HG02571 (cell line): ENCODE measurements around the gene FGL2.
"Not testable (repeated sequence)": the region's sequence is repeated elsewhere in the genome, so short reads cannot be mapped to it uniquely, and the experiment has no call there.

Experiments
- ATAC-seq: cut with Tn5 transposase; IDR thresholded peaks from one replicate; pipeline ENCODE4 v1.9.1; 2021; ENCODE audit warnings: mild to moderate bottlenecking, moderate library complexity; ENCODE audit not compliant: unreplicated experiment

Gene FGL2, protein sequence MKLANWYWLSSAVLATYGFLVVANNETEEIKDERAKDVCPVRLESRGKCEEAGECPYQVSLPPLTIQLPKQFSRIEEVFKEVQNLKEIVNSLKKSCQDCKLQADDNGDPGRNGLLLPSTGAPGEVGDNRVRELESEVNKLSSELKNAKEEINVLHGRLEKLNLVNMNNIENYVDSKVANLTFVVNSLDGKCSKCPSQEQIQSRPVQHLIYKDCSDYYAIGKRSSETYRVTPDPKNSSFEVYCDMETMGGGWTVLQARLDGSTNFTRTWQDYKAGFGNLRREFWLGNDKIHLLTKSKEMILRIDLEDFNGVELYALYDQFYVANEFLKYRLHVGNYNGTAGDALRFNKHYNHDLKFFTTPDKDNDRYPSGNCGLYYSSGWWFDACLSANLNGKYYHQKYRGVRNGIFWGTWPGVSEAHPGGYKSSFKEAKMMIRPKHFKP

DNA sequence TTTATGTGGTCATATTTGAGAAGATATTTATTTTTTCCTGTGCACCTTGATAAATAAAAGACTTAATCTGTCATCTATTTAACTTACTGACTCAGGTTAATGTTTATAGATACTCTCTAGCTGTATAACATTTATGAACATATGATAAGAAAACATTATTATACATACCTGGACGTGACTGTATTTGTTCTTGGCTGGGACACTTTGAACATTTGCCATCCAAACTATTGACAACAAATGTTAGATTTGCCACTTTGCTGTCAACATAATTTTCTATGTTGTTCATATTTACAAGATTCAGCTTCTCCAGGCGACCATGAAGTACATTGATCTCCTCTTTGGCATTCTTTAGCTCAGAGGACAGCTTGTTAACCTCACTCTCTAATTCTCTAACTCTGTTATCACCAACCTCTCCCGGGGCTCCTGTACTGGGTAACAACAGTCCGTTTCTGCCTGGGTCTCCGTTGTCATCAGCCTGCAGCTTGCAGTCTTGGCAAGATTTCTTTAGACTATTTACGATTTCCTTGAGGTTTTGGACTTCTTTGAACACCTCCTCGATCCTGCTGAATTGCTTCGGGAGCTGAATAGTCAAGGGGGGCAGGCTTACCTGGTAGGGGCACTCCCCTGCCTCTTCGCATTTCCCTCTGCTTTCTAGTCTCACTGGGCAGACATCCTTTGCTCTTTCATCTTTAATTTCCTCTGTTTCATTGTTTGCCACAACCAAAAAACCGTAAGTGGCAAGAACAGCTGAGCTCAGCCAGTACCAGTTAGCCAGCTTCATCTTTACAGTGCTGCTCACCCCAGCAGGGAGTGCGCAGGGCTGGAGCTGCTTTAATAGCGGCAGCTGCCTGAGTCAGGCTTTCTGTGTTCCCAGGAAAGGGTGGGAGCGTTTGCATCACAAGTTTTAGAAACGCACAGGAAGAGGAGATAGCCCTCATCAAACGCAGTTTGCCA is at the start of gene FGL2:
Gene FGL2 (minus strand): TSS at position 807 of the 954 bp plus-strand sequence. CDS start 26 bp downstream, at position 781.
- no peak for ATAC-seq

- ATAC-seq: no peak
Measured at GRCh38 chr7:77248154-77248553, 48.5 kb upstream of the FGL2 start.

- peak; percentile 63 for ATAC-seq
Measured at GRCh38 chr7:77247206-77247850, 47.7 kb upstream of the FGL2 start.

DNA sequence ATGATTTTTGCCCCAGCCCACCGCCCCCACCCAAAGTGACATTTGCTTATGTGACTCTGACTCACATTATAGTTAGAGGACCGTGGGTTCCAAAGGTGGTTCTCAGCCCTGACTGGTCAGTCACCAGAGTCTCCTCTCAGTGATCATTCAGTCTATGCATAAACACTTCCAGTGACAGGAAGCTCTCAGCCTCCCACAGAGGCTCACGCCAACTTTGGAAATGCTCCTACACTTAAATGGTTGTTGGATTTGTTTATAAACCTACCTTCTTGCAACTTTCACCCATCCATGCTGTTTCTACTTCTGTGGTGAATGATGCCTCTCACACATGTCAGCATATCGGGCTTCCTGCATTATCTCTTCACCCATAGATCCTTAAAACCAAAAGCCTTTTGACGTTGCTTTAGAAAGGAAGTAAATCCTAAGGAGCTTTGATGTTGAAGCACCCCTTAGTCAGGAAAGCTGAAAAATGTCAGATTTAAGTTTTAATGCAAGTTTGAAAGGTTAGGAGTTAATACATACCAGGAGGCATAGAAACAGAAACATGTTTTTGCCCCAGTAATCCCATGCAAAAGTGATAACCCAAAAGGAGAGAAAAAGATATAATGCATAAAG is 46.5 kb upstream of the FGL2 start:
- ATAC-seq: no peak

GRCh38 chr7:77245015-77245755 is 45.6 kb upstream of the FGL2 start:
- no peak for ATAC-seq

DNA sequence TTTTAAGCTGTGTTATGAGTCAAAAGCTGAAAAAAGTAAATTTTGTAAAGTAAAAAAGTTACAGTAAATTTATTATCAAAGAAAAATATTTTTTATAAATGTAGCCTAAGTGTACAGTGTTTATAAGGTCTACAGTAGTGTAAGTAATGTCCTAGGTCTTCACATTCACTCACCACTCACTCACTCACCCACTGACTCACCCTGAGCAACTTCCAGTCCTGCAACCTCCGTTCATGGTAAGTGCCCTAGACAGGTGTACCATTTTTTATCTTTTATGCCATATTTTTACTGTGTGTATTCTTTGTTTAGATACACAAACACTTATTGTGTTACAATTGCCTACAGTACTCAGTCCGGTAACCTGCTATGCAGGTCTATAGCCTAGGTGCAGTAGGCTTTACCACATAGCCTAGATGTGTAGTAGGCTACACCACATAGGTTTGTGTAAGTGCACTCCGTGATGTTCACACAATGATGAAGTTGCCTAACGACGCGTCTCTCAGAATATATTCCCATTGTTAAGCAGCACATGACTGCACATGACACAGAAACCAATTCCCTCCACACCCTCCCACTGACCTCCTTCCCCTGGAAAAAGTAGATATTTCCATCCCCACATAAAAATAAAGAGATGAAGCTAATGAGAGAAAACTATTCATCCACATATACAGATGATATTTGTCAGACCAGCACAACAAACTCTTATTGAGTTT is 44.8 kb upstream of the FGL2 start:
- no peak for ATAC-seq

- no peak for ATAC-seq
Measured at GRCh38 chr7:77242554-77242953, 42.9 kb upstream of the FGL2 start.

GRCh38 chr7:77242068-77242467 is 42.4 kb upstream of the FGL2 start:
- no peak for ATAC-seq

GRCh38 chr7:77239471-77239870 is 39.9 kb upstream of the FGL2 start:
- ATAC-seq: no peak

DNA sequence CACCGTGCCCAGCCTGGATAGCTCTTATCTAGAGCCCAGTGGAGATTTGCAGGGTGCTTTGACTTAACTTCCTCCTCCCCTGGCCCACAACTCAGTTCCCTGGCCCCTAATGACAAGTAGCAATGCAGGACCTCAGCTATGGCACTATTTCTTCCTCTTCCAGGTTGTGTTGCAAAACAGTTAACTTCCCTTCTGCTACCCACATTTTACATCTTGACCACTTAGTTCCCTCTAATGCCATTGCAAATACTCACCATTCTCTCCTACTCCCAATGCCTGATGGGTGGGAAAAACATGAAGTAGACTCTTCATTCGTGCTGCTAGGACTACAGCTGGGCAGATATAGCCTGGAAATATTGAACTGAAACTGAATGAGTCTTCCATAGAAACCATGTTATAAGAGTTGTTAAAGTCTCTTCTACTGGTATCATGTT is 39.1 kb upstream of the FGL2 start:
- ATAC-seq: no peak

DNA sequence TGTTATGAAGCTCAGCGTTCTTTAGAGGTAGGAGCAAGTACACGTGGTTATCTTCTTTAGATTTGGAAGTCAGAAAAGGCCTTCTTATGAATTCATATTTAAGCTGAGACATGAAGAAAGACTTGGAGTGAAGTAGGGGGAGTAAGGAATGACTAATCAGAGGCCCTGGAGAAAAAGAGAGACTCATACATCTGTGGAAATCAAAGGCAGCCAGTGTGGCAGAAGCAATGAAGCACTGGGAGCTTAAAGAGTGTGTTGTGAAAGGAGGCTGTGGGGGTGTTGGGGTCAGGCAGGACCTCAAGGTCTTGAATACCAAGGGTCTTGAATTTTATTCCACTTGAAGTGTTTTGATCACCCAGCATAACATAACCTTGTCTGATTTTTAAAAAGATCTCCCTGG is 35.7 kb upstream of the FGL2 start:
- ATAC-seq: no peak

DNA sequence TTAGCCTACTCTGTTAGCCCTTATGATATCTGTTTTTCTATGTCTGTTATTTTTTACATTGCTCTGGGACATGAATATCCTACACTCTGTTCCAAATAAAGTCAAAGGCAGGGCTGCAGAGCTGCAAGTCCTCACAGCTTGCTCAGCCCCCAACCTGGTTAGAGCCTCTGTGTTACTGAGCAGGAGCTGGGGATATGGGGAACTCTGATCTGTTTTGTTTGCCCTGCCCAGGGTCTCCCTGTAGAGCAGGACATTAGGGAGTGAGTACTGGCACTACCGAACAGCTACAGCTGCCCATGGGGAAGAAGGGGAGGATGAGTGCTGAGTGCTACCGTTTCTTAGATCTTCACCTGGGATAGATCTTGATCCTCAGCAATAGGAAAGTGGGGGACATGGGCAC is 32.8 kb upstream of the FGL2 start:
- ATAC-seq: no peak

DNA sequence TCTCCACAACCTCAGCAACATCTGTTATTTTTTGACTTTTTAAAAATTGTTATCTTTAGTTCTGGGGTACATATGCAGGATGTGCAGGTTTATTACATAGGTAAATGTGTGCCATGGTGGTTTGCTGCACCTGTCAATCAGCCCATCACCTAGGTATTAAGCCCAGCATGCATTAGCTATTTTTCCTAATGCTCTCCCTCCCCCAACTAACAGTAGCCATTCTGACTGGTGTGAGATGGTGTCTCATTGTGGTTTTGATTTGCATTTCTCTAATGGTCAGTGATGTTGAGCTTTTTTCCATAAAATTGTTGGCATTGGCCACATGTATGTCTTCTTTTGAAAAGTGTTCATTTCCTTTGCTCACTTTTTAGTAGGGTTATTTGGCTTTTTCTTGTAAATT is 29.2 kb upstream of the FGL2 start:
- not testable (repeated sequence) for ATAC-seq

DNA sequence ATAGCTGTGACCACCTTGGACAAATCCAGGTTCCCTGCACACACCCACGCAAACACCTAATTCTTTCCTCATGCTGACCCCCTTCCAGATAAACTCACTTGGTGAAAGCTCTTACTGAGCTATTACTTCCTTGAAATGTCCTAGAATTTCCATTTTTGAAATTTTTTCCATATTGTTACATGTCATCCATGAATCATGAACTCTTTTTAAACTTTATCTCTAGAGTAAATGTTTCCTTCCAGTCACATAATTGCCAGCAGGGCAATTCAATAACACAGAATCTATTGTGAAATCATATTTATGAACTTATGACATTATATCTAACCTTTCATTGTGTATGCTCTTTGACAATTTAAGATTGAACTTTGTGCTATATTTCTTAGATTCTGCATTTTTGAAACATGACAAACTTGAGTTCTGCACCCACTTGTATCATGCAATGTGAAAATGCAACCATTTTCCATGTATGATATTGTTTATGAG is 26.8 kb upstream of the FGL2 start:
- ATAC-seq: no peak

GRCh38 chr7:77223261-77223660 is 23.6 kb upstream of the FGL2 start:
- no peak for ATAC-seq

DNA sequence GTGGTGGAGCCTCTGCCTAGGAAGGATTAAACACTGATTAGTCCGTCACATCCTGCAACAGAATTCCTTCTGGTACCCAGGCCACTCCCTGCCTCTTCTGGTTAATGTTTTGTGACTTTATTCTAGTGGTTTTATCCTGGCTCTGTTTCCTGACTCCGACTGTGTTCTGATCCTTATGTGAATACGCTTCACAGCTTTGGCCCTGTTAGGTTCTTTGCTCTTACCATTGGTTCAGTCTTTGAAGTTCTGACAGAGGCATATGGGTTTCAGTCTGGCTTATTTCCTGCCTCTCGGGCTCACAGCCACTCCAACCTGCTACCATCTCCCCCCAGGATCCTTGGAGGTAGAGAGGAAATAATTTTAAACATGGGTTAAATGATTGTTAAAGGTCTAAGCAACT is 23.2 kb upstream of the FGL2 start:
- ATAC-seq: no peak

- ATAC-seq: no peak
Measured at GRCh38 chr7:77222065-77222464, 22.4 kb upstream of the FGL2 start.

- ATAC-seq: not testable (repeated sequence)
Measured at GRCh38 chr7:77219701-77220331, 20.2 kb upstream of the FGL2 start.
